Smooth muscle cell (in vitro differentiated cells): ENCODE results near the gene NUP62. TPM values are rescaled to one million over a fixed set of nuclear protein-coding genes. Genes with fewer than 3 reads are reported as not detected.
A peak's percentile ranks its signal among the peaks of the same experiment; 100 is the strongest.

Experiments
- DNase-seq: peaks from one replicate; lab custom pipeline; 2025; ENCODE audit not compliant: unreplicated experiment; lab: John Stamatoyannopoulos, UW
- H2AFZ ChIP-seq: fragments of 200-600 bp; sonication (generic); 2 replicates; pipeline ENCODE4 v1.6.0; 2016; ENCODE audit warnings: antibody characterized with exemption, low read depth, mild to moderate bottlenecking
- H3F3A ChIP-seq: fragments of 200-600 bp; sonication (generic); 2 replicates; pipeline ENCODE4 v1.6.0; 2017; ENCODE audit warnings: antibody characterized with exemption, low read depth
- H3K27ac ChIP-seq: fragments of 200-600 bp; sonication (generic); 2 replicates; pipeline ENCODE4 v1.5.1; 2016; ENCODE audit warnings: low read depth, mild to moderate bottlenecking
- H3K27me3 ChIP-seq: fragments of 200-600 bp; sonication (generic); 2 replicates; pipeline ENCODE4 v1.6.1; 2016; ENCODE audit warnings: low read depth, mild to moderate bottlenecking
- H3K36me3 ChIP-seq: fragments of 200-600 bp; sonication (generic); 2 replicates; pipeline ENCODE4 v1.5.1; 2016; ENCODE audit warnings: low read depth
- H3K4me1 ChIP-seq: fragments of 200-600 bp; sonication (generic); 2 replicates; pipeline ENCODE4 v1.5.1; 2016; ENCODE audit warnings: low read depth
- H3K4me2 ChIP-seq: fragments of 200-600 bp; sonication (generic); 2 replicates; pipeline ENCODE4 v1.6.0; 2016; ENCODE audit warnings: mild to moderate bottlenecking
- H3K4me3 ChIP-seq: fragments of 200-600 bp; sonication (generic); 2 replicates; pipeline ENCODE4 v1.5.1; 2016; ENCODE audit warnings: mild to moderate bottlenecking
- H3K79me2 ChIP-seq: fragments of 200-600 bp; sonication (generic); 2 replicates; pipeline ENCODE4 v1.6.0; 2016; ENCODE audit warnings: low read depth, mild to moderate bottlenecking
- H3K9ac ChIP-seq: fragments of 200-600 bp; sonication (generic); 2 replicates; pipeline ENCODE4 v1.6.0; 2016; ENCODE audit warnings: low read depth
- H3K9me3 ChIP-seq: fragments of 200-600 bp; sonication (generic); replicated peaks from 2 replicates; pipeline ENCODE4 v1.5.1; 2016; ENCODE audit warnings: low read depth
- H4K20me1 ChIP-seq: fragments of 200-600 bp; sonication (generic); 2 replicates; pipeline ENCODE4 v1.6.0; 2016; ENCODE audit warnings: low read depth
- CTCF ChIP-seq: fragments of 200-600 bp; sonication (generic); IDR thresholded peaks from 2 replicates; pipeline ENCODE4 v1.5.1; 2017; ENCODE audit warnings: borderline replicate concordance, mild to moderate bottlenecking, antibody characterized with exemption; ENCODE audit not compliant: insufficient read depth, poor library complexity, severe bottlenecking
- WGBS: methylation state at CpG from one replicate; pipeline ENCODE4 v1.1.7; 2016; ENCODE audit warnings: low lambda C conversion rate; 5-methylcytosine and 5-hydroxymethylcytosine counted together
- polyA plus RNA-seq: library from polyadenylated mRNA; unstranded; fragments of >200 nt; fragmentation: Nextera tagmentation; extraction: Ambion mirVana; gene quantifications from 2 replicates; pipeline ENCODE4 v1.2.1, GENCODE V29; 2016
- total RNA-seq: library from RNA; depleted of rRNA; stranded (reverse); fragments of >200 nt; gene quantifications from 2 replicates; pipeline ENCODE4 v1.2.3, GENCODE V29; 2014

Gene NUP62
- total and polyA plus RNA-seq, 2 experiments from 2014 or later = 24.2 to 29.5 TPM

- Histone ChIP-seq H3K4me1 (no peaks in the 10 kb centered on the region), H3K27ac (no peak overlapping the region), H3K79me2 (no peaks in the 10 kb centered on the region), H3K4me2 (no peak overlapping the region), H3F3A (no peaks in the 10 kb centered on the region), H3K9ac (no peak overlapping the region), H3K9me3 (no peaks in the 10 kb centered on the region), H3K27me3 (no peaks in the 10 kb centered on the region), H4K20me1 (peaks cover 4% of the 10 kb centered on the region), H3K4me3 (no peak overlapping the region), H3K36me3 (no peaks in the 10 kb centered on the region), H2AFZ (no peak overlapping the region)
- DNase-seq = no peak
- TF ChIP-seq CTCF = no peak
- WGBS = 95% methylated on average over 6 of the region's 6 CpGs
Observed at GRCh38 chr19:49904136-49904535, 25.2 kb downstream of the NUP62 start.

- Histone ChIP-seq H3K4me3 (no peak within 1 kb of the TSS), H3F3A (no peaks in the 10 kb centered on the region), H4K20me1 (no peaks in the 10 kb centered on the region), H3K4me1 (no peaks in the 10 kb centered on the region), H3K27ac (peak within 1 kb of the TSS; percentile 79), H3K27me3 (no peaks in the 10 kb centered on the region), H3K36me3 (no peaks in the 10 kb centered on the region), H3K79me2 (no peaks in the 10 kb centered on the region), H3K9me3 (no peaks in the 10 kb centered on the region), H3K4me2 (peak within 1 kb of the TSS; percentile 31), H2AFZ (no peak within 1 kb of the TSS), H3K9ac (peak within 1 kb of the TSS; percentile 56)
- WGBS = 67% methylated on average over 20 of the region's 20 CpGs
- TF ChIP-seq CTCF = no peak
- DNase-seq = no peak
Observed at GRCh38 chr19:49896863-49897621, 32.3 kb downstream of the NUP62 start, which contains the start of gene IL4I1. Gene IL4I1 (minus strand): TSS chr19:49896887. CDS start chr19:49896160, 727 bp downstream.

- H3K9me3 ChIP-seq = no peaks in the 10 kb centered on the region
- H4K20me1 ChIP-seq = no peaks in the 10 kb centered on the region
- 82% methylated on average over 17 of the region's 17 CpGs for WGBS
- DNase-seq = no peak
- H3K9ac ChIP-seq = no peak overlapping the region
- H3K27ac ChIP-seq = no peak overlapping the region
- H3K79me2 ChIP-seq = no peaks in the 10 kb centered on the region
- no peaks in the 10 kb centered on the region for H3F3A ChIP-seq
- H3K36me3 ChIP-seq = no peaks in the 10 kb centered on the region
- H2AFZ ChIP-seq = no peak overlapping the region
- H3K4me2 ChIP-seq = no peak overlapping the region
- TF ChIP-seq CTCF = no peak
- no peak overlapping the region for H3K4me3 ChIP-seq
- no peaks in the 10 kb centered on the region for H3K27me3 ChIP-seq
- no peaks in the 10 kb centered on the region for H3K4me1 ChIP-seq
Observed at GRCh38 chr19:49895566-49896297, 33.6 kb downstream of the NUP62 start.
